BE2C (cell line): ENCODE data around the gene CYP26C1.

ENCODE experiments used
- DNase-seq: peaks from one replicate; pipeline ENCODE4 v3.0.0-alpha.2; 2020
- H3K27me3 ChIP-seq: fragments of 250-450 bp; sonication (Bioruptor Pico); 2 replicates; pipeline ENCODE4 v1.5.1; 2020; ENCODE audit warnings: mild to moderate bottlenecking
- H3K36me3 ChIP-seq: fragments of 250-450 bp; sonication (Bioruptor Pico); 2 replicates; pipeline ENCODE4 v1.5.1; 2020; ENCODE audit warnings: mild to moderate bottlenecking
- H3K4me1 ChIP-seq: fragments of 250-450 bp; sonication (Bioruptor Pico); 2 replicates; pipeline ENCODE4 v1.5.1; 2020
- H3K4me3 ChIP-seq: 2 replicates; pipeline ENCODE4 v1.5.1; 2011; ENCODE audit warnings: low read depth, low read length
- H3K9me3 ChIP-seq: fragments of 250-450 bp; sonication (Bioruptor Pico); 2 replicates; pipeline ENCODE4 v1.5.1; 2020
- TF ChIP-seq, protein P1 (sequence below): IDR thresholded peaks from 2 replicates; pipeline ENCODE4 v1.5.1; 2012; ENCODE audit warnings: mild to moderate bottlenecking, low read depth, low read length

The CYP26C1 gene

DNA sequence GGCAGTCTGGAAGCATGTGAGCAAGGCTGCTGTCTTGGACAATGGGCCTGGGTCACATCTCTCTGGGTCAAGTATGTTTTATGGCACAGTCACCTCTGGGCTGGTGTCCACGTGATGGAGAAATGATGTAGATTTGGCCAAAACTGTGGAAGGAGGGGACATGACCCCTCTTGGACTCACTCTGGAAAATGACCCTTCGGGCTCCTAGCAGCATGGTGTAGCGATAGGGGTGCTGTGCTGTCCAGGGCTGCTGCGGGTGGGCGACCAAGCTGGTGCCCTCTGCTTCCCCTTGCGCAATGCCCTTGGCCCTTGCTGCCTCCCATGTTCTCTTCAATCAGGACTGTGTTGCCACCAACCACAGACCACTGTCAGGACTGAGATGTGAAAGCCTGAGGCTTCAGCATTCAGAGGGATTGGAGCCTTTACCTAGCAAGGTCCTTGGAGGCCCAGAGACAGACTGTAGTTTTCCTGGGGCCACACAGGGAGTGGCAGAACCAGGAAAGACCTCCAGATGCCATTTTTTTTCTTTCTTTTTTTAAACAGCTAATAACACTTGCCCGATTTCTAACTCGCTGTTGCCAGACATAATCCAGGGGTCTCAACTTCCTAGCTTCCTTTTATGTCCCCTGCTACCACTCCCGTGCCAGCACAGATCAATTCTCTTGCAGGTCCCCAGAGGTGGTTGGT is 19.2 kb downstream of the CYP26C1 start:
- TF ChIP-seq, protein P1, sequence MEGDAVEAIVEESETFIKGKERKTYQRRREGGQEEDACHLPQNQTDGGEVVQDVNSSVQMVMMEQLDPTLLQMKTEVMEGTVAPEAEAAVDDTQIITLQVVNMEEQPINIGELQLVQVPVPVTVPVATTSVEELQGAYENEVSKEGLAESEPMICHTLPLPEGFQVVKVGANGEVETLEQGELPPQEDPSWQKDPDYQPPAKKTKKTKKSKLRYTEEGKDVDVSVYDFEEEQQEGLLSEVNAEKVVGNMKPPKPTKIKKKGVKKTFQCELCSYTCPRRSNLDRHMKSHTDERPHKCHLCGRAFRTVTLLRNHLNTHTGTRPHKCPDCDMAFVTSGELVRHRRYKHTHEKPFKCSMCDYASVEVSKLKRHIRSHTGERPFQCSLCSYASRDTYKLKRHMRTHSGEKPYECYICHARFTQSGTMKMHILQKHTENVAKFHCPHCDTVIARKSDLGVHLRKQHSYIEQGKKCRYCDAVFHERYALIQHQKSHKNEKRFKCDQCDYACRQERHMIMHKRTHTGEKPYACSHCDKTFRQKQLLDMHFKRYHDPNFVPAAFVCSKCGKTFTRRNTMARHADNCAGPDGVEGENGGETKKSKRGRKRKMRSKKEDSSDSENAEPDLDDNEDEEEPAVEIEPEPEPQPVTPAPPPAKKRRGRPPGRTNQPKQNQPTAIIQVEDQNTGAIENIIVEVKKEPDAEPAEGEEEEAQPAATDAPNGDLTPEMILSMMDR: no peak
- Histone ChIP-seq H3K4me3 (no peak overlapping the region), H3K36me3 (no peaks in the 10 kb centered on the region), H3K4me1 (no peaks in the 10 kb centered on the region), H3K27me3 (peaks cover 29% of the 10 kb centered on the region), H3K9me3 (no peaks in the 10 kb centered on the region)
- no peak for DNase-seq

DNA sequence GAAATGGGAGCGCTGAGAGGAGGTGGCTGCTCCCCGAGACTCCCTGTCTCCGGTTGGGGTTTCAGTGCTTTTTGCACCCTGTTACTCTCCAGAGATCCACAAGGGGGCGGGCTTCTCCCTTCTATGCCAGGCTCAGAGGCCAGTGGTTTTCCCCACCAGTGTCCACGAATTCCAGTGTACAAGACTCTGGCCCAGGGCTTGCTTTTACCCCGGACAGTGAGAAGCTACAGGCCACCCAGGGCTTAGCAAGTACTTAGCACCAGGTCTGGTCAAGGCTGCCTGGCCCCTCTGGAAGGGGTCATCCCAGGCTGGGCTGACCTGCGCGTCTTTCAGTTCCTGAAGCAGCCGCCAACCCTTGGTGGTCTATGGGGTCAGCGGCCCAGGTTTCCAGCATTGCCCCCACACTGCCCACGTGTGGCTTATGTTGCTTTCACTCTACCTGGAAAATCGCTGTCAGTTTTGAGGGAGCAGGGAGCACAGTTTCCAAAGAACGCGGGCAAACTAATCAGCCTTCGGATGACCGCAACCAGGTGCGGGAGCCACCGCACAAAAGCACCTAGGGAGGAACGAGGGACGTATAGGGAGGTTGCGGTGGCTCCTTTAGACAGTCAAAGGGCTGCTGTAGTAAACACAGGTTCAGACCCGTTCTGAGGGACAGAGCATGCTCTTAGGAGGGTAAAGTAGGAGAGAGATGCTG is 19.9 kb downstream of the CYP26C1 start:
- TF ChIP-seq, protein P1: peak; percentile 85
- Histone ChIP-seq H3K4me3 (no peak overlapping the region), H3K9me3 (no peaks in the 10 kb centered on the region), H3K4me1 (no peaks in the 10 kb centered on the region), H3K36me3 (no peaks in the 10 kb centered on the region), H3K27me3 (peaks cover 22% of the 10 kb centered on the region)
- no peak for DNase-seq

DNA sequence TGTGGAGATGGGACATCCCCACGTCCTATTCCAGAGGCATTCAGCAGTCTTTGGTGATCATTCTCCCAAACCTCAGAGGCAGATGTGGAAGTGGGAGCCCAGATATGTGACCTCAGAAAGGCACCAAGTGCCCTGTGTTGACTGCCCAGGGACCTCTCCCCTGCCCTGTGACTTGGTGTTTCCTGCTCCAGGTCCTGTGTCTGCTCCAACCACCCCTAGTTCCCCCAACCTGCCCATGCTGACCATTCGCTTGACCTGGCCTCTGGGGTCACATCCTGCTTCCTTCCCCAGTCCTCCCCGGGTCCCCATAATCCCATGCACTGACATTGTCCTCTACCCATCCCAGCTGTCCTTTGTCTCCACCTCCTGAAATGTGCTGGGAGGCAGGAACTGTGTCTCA is 20.7 kb downstream of the CYP26C1 start:
- H3K4me3 ChIP-seq: no peak overlapping the region
- H3K27me3 ChIP-seq: peaks cover 16% of the 10 kb centered on the region
- no peak for DNase-seq
- no peaks in the 10 kb centered on the region for H3K36me3 ChIP-seq
- TF ChIP-seq, protein P1: no peak
- no peaks in the 10 kb centered on the region for H3K9me3 ChIP-seq
- H3K4me1 ChIP-seq: no peaks in the 10 kb centered on the region

DNA sequence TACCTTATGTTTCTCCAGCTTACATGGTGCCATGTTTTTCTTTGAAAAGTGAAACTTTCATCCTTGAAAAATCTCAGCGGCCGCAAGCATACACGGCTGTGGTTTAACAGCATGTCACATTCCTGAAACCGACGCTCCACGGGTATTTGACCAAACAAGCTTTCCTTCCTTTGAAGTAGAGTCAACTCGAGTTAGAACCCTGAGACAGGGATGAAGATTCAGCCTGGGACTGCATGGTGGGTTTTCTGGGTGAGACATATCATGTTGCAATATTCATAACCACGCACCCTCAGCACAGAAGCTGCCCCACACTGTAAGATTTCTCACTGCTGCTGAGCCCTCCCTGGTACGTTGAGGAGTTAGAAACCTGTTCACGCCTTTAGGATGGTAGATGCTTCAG is 21.2 kb downstream of the CYP26C1 start:
- Histone ChIP-seq H3K9me3 (no peaks in the 10 kb centered on the region), H3K4me1 (no peaks in the 10 kb centered on the region), H3K4me3 (no peak overlapping the region), H3K27me3 (peaks cover 10% of the 10 kb centered on the region), H3K36me3 (no peaks in the 10 kb centered on the region)
- TF ChIP-seq, protein P1: no peak
- no peak for DNase-seq

DNA sequence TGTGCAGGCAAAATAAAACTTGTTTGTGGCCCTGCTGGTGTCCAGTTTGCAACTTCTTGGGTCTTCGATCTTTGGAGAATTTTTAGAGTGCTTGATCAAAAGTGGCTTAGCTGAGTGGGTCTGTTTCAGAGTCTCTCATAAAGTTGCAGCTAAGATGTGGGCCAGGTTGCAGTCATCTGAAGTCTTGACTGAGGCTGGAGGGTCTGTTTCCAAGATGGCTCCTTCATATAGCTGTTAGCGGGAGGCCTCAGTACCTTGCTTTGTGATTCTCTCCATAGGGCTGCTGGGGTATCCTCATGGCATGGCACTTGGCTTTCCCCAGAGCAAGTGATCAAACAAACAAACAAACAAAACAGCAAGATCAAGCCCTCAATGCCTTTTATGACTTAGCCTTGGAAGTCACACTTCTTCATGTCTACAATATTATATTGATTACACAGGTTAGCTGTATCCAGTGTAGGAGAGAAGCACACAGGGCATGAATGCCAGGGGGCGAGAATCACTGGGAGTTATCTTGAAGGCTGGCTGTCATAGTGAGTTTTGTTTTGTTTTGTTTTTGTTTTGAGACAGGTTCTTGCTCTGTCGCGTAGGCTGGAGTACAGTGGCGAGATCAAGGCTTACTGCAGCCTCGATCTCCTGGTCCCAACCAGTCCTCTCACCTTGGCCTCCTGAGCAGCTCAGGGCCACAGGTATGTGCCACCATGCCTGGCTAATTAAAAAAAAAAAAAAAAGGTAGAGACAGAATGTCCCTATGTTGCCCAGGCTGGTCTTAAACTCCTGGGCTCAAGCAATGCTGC is 23.3 kb downstream of the CYP26C1 start:
- DNase-seq: no peak
- TF ChIP-seq, protein P1: no peak
- no peaks in the 10 kb centered on the region for H3K9me3 ChIP-seq

More for the DNA sequence above, 23.3 kb downstream of the CYP26C1 start:
- H3K36me3 ChIP-seq: no peaks in the 10 kb centered on the region
- H3K4me1 ChIP-seq: no peaks in the 10 kb centered on the region
- no peak overlapping the region for H3K4me3 ChIP-seq
- H3K27me3 ChIP-seq: no peaks in the 10 kb centered on the region; the same call in 1 of the 2 replicates
